Stimulated activated naive CD8-positive, alpha-beta T cell treated with anti-CD3 and anti-CD28 coated beads, Interleukin-15, Interleukin-2, amounts not matched to agents 100 ng/mL and 50 ng/mL, for 24 hours (primary cell): ENCODE measurements around the gene CLBA1.
A peak's percentile ranks its signal among the peaks of the same experiment; 100 is the strongest.

ENCODE experiments used
- H3K27ac Mint-ChIP-seq: one replicate; pipeline ENCODE4 v1.8.0; 2021; ENCODE audit warnings: mild to moderate bottlenecking, mixed read lengths
- H3K27me3 Mint-ChIP-seq: one replicate; pipeline ENCODE4 v1.8.0; 2021; ENCODE audit warnings: mixed read lengths
- H3K36me3 Mint-ChIP-seq: one replicate; pipeline ENCODE4 v1.8.0; 2021; ENCODE audit warnings: low read depth, mixed read lengths
- H3K4me1 Mint-ChIP-seq: one replicate; pipeline ENCODE4 v1.8.0; 2021; ENCODE audit warnings: low read depth, mixed read lengths
- H3K4me3 Mint-ChIP-seq: one replicate; pipeline ENCODE4 v1.8.0; 2021; ENCODE audit warnings: mild to moderate bottlenecking, mixed read lengths
- H3K9me3 Mint-ChIP-seq: one replicate; pipeline ENCODE4 v1.8.0; 2021; ENCODE audit warnings: mixed read lengths

Gene CLBA1

DNA sequence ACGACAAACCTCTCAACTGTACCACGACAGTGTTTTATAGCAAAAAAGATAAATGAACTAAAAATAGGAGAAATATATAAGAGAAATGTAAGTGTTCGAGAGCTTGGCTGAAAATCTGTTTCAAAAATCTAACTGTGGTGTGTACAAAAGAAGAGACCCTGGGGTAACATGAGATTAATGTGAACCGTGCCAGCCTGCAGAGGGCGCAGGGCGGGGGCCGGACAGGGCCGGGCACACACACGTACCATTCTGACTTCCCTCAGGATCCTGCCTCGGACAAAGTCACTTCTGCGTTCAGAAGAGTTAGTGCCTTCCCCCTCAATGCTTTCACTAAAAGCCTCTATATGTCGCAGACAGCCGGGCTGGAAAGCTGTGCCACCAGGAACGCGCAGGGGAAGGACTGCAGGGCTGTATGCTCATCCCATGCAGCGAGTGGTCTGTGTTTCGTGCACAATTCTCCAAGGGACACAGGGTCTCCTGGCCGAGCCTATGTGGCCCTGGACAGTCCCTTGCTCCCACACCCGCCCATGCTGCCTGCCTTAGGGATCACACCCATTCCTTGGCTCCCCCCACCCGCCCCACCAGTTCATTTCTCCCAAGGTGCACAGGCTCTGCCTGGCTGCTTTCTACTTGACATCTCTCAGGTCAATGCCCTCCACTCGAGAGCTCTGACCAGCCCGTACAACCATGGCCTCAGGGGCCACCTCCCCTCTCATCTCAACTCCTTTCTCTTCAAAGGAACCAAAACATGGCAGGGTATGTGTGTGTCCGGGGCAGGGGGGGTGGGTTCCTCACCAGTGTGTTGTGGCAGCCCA lies 26.8 kb downstream of the CLBA1 start:
- H3K27ac Mint-ChIP-seq, result no peak overlapping the region
- no peaks in the 10 kb centered on the region for H3K9me3 Mint-ChIP-seq
- H3K36me3 Mint-ChIP-seq, result peaks cover 66% of the 10 kb centered on the region
- H3K27me3 Mint-ChIP-seq, result no peaks in the 10 kb centered on the region
- peaks cover 42% of the 10 kb centered on the region for H3K4me1 Mint-ChIP-seq
- no peak overlapping the region for H3K4me3 Mint-ChIP-seq

DNA sequence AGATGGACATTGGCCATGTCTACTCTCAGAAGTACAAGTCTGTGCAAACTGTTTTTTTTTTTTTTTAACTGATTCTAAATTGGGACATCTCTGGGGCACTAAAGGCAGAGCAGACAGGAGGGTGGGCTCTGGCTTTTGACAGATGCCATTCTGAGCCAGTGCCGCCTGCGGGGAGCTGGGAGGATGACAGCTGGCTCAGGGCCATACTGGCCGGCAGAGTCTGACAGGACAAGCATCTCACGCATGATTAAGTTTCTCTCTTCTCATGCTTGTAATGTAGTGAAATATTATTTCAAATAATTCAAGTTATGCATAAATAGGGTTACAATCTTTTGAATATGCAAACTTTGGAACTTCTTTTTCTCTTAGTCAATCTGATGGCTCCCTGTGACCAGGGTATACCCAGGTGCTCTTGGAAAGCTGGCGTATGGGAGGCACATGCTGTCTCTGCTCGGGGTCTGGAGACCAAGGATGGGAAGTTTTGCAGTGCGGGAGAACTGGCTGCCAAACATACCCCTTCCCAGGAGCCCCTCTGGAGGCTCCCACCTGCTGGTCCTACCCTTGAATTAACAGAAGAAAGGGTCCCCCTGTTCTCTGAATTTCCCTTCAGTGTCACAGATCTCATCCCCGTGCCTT lies 27.7 kb downstream of the CLBA1 start:
- Mint-ChIP-seq H3K4me1 (peaks cover 50% of the 10 kb centered on the region), H3K9me3 (no peaks in the 10 kb centered on the region), H3K36me3 (peaks cover 71% of the 10 kb centered on the region), H3K27me3 (no peaks in the 10 kb centered on the region), H3K27ac (no peak overlapping the region), H3K4me3 (no peak overlapping the region)

GRCh38 chr14:105014032-105014431 lies 28.4 kb downstream of the CLBA1 start:
- Mint-ChIP-seq H3K9me3 (no peaks in the 10 kb centered on the region), H3K4me3 (no peak overlapping the region), H3K27ac (peak overlapping the region; percentile 3), H3K27me3 (no peaks in the 10 kb centered on the region), H3K36me3 (peaks cover 77% of the 10 kb centered on the region), H3K4me1 (peaks cover 58% of the 10 kb centered on the region)

GRCh38 chr14:105014631-105015030 lies 29.0 kb downstream of the CLBA1 start:
- H3K9me3 Mint-ChIP-seq, result no peaks in the 10 kb centered on the region
- H3K36me3 Mint-ChIP-seq, result peaks cover 77% of the 10 kb centered on the region
- H3K4me1 Mint-ChIP-seq, result peaks cover 64% of the 10 kb centered on the region
- H3K4me3 Mint-ChIP-seq, result no peak overlapping the region
- no peak overlapping the region for H3K27ac Mint-ChIP-seq
- no peaks in the 10 kb centered on the region for H3K27me3 Mint-ChIP-seq

- Mint-ChIP-seq H3K4me3 (no peak overlapping the region), H3K4me1 (peaks cover 70% of the 10 kb centered on the region), H3K27ac (peak overlapping the region; percentile 9), H3K27me3 (no peaks in the 10 kb centered on the region), H3K36me3 (peaks cover 77% of the 10 kb centered on the region), H3K9me3 (no peaks in the 10 kb centered on the region)
Observed at GRCh38 chr14:105015242-105015641, 29.7 kb downstream of the CLBA1 start.

DNA sequence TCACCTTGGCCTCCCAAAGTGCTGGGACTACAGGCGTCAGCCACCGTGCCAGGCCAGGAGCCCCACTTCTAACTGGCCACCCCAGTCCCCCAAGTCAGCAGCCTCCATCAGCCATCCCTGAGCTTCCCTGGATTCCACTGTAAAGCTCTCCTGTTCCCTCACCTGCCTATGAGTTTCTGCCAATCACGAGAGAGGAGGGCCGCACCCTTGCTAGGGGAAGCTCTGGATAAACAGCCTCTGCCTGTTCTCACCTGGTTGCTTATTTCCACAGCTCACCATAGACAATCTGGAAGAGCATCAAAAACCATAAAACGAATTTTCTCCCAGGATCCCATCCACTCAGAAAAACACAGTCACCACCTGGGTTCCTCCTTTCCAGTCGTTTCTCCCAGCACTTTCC lies 30.3 kb downstream of the CLBA1 start:
- no peak overlapping the region for H3K27ac Mint-ChIP-seq
- H3K4me1 Mint-ChIP-seq, result peaks cover 70% of the 10 kb centered on the region
- H3K4me3 Mint-ChIP-seq, result peak overlapping the region; percentile 47
- H3K36me3 Mint-ChIP-seq, result peaks cover 71% of the 10 kb centered on the region
- H3K9me3 Mint-ChIP-seq, result no peaks in the 10 kb centered on the region
- H3K27me3 Mint-ChIP-seq, result no peaks in the 10 kb centered on the region

GRCh38 chr14:105018414-105018813 lies 32.8 kb downstream of the CLBA1 start:
- peak overlapping the region; percentile 94 for H3K4me3 Mint-ChIP-seq
- no peaks in the 10 kb centered on the region for H3K27me3 Mint-ChIP-seq
- peaks cover 60% of the 10 kb centered on the region for H3K36me3 Mint-ChIP-seq
- peak overlapping the region; percentile 26 for H3K27ac Mint-ChIP-seq
- H3K4me1 Mint-ChIP-seq, result peaks cover 85% of the 10 kb centered on the region
- no peaks in the 10 kb centered on the region for H3K9me3 Mint-ChIP-seq

- peak overlapping the region; percentile 94 for H3K4me3 Mint-ChIP-seq
- H3K4me1 Mint-ChIP-seq, result peaks cover 85% of the 10 kb centered on the region
- peaks cover 50% of the 10 kb centered on the region for H3K36me3 Mint-ChIP-seq
- no peaks in the 10 kb centered on the region for H3K9me3 Mint-ChIP-seq
- peak overlapping the region; percentile 89 for H3K27ac Mint-ChIP-seq
- H3K27me3 Mint-ChIP-seq, result no peaks in the 10 kb centered on the region
Observed at GRCh38 chr14:105019861-105020814, 34.5 kb downstream of the CLBA1 start.

- Mint-ChIP-seq H3K4me3 (peak within 1 kb of the TSS; percentile 98), H3K27ac (peak within 1 kb of the TSS; percentile 96), H3K4me1 (peaks cover 87% of the 10 kb centered on the region), H3K36me3 (peaks cover 44% of the 10 kb centered on the region), H3K9me3 (no peaks in the 10 kb centered on the region), H3K27me3 (no peaks in the 10 kb centered on the region)
Observed at GRCh38 chr14:105020815-105021655, 35.4 kb downstream of the CLBA1 start, which contains the start of gene CDCA4. CDCA4 (minus strand) TSS chr14:105021083; CDS start chr14:105011929, 9,154 bp downstream.

- Mint-ChIP-seq H3K27ac (peak overlapping the region; percentile 96), H3K4me1 (peaks cover 87% of the 10 kb centered on the region), H3K9me3 (no peaks in the 10 kb centered on the region), H3K36me3 (peaks cover 37% of the 10 kb centered on the region), H3K4me3 (peak overlapping the region; percentile 98), H3K27me3 (no peaks in the 10 kb centered on the region)
Observed at GRCh38 chr14:105021656-105022275, 36.2 kb downstream of the CLBA1 start.

DNA sequence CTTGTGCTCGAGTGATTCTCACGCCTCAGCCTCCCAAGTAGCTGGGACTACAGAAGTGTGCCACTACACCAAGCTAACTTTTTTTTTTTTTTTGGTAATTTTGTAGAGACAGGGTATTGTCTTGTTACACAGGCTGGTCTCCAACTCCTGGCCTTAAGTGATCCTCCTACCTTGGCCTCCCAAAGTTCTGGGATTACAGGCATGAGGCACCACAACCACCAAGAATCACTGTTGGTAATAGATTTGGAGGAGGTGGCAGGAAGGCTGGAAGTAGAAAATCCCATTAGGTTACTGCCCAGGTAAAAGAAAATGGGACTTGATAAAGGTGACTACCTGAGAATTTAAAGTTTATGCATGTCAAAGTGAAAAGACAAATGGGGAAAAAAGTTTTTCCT lies 36.7 kb downstream of the CLBA1 start:
- Mint-ChIP-seq H3K27ac (peak overlapping the region; percentile 96), H3K36me3 (peaks cover 32% of the 10 kb centered on the region), H3K9me3 (no peaks in the 10 kb centered on the region), H3K27me3 (no peaks in the 10 kb centered on the region), H3K4me3 (peak overlapping the region; percentile 98), H3K4me1 (peaks cover 86% of the 10 kb centered on the region)

DNA sequence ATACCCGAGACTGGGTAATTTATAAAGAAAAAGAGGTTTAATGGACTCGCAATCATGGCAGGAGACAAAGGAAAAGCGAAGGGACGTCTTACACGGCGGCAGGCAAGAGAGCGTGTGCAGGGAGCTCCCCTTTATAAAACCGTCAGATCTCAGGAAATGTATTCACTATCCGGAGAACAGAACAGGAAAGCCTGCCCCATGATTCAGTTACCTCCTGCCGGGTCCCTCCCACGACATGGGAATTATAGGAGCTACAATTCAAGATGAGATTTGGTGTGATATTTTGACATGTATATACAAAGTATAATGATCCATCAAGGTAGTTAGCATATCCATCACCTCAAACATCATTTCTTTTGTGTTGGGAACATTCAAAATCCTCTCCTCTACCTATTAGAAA lies 37.6 kb downstream of the CLBA1 start:
- peaks cover 24% of the 10 kb centered on the region for H3K36me3 Mint-ChIP-seq
- peak overlapping the region; percentile 5 for H3K4me3 Mint-ChIP-seq
- H3K9me3 Mint-ChIP-seq, result no peaks in the 10 kb centered on the region
- H3K4me1 Mint-ChIP-seq, result peaks cover 78% of the 10 kb centered on the region
- peak overlapping the region; percentile 32 for H3K27ac Mint-ChIP-seq
- no peaks in the 10 kb centered on the region for H3K27me3 Mint-ChIP-seq

- H3K9me3 Mint-ChIP-seq, result no peaks in the 10 kb centered on the region
- peaks cover 70% of the 10 kb centered on the region for H3K4me1 Mint-ChIP-seq
- H3K4me3 Mint-ChIP-seq, result no peak overlapping the region
- no peaks in the 10 kb centered on the region for H3K27me3 Mint-ChIP-seq
- peak overlapping the region; percentile 49 for H3K27ac Mint-ChIP-seq
- peaks cover 19% of the 10 kb centered on the region for H3K36me3 Mint-ChIP-seq
Observed at GRCh38 chr14:105023791-105024480, 38.3 kb downstream of the CLBA1 start.
